Pericardium fibroblast (primary cell): ENCODE data around the gene GNG3. TPM values are rescaled to one million over a fixed set of nuclear protein-coding genes. Genes with fewer than 3 reads are reported as not detected.

ENCODE experiments used
- total RNA-seq: library from RNA; depleted of rRNA; stranded (reverse); fragments of >200 nt; gene quantifications from 2 replicates; pipeline ENCODE4 v1.2.3, GENCODE V29; 2015

Gene GNG3
- total RNA-seq, result not detected in 2 replicates

GRCh38 chr11:62707277-62707861 is at the start of gene GNG3, which contains the start of gene BSCL2:
Gene GNG3, plus strand, starts transcription at chr11:62707676. Its CDS starts 620 bp downstream, at chr11:62708296.
Gene BSCL2, minus strand, starts transcription at chr11:62707424. Its CDS starts 229 bp downstream, at chr11:62707195.

GRCh38 chr11:62665075-62665598 is 42.3 kb upstream of the GNG3 start, which contains the start of the genes C11orf98 and CSKMT:
Gene C11orf98, minus strand, starts transcription at chr11:62665210. Its CDS starts 41 bp downstream, at chr11:62665169.
Gene CSKMT, plus strand, starts transcription at chr11:62665312. Its CDS starts 568 bp downstream, at chr11:62665880.

GRCh38 chr11:62671608-62672389 is 35.7 kb upstream of the GNG3 start, which contains the start of the genes LBHD1 and UQCC3:
Gene LBHD1, minus strand, starts transcription at chr11:62672267. Its CDS starts 2,236 bp downstream, at chr11:62670031.
Gene UQCC3, plus strand, starts transcription at chr11:62671673. Its CDS starts 73 bp downstream, at chr11:62671746.

GRCh38 chr11:62678770-62679696 is 28.4 kb upstream of the GNG3 start, which contains the start of gene UBXN1:
Gene UBXN1, minus strand, starts transcription at chr11:62679073. Its CDS starts 150 bp downstream, at chr11:62678923.

GRCh38 chr11:62689421-62690183 is 17.9 kb upstream of the GNG3 start, which contains the start of gene LRRN4CL:
Gene LRRN4CL, minus strand, starts transcription at chr11:62689530. Its CDS starts 1,022 bp downstream, at chr11:62688508.

GRCh38 chr11:62727165-62727871 is 19.8 kb downstream of the GNG3 start, which contains the start of gene HNRNPUL2:
Gene HNRNPUL2, minus strand, starts transcription at chr11:62727457. Its CDS starts 301 bp downstream, at chr11:62727156.

GRCh38 chr11:62728171-62728988 is 20.9 kb downstream of the GNG3 start, which contains the start of gene TTC9C:
Gene TTC9C, plus strand, starts transcription at chr11:62728486. Its CDS starts 363 bp downstream, at chr11:62728849.

GRCh38 chr11:62753736-62754603 is 46.5 kb downstream of the GNG3 start, which contains the start of gene ZBTB3:
Gene ZBTB3, minus strand, starts transcription at chr11:62754160. Its CDS starts 496 bp downstream, at chr11:62753664.

Other genes with a start within 250 kb of the GNG3 start
- 358 and 476 TPM in 2 replicates for gene AHNAK, start 160.9 kb upstream of the GNG3 start, total RNA-seq
- gene EEF1G, start 133.8 kb upstream of the GNG3 start, total RNA-seq, result 2,284 and 3,184 TPM in 2 replicates
- 5.0 and 7.9 TPM in 2 replicates for gene TUT1, start 116.2 kb upstream of the GNG3 start, total RNA-seq
- gene MTA2, start 105.8 kb upstream of the GNG3 start, total RNA-seq, result 59.9 and 63.9 TPM in 2 replicates
- 36.8 and 40.0 TPM in 2 replicates for gene EML3, start 94.9 kb upstream of the GNG3 start, total RNA-seq
- 21.1 and 28.0 TPM in 2 replicates for gene ROM1, start 94.4 kb upstream of the GNG3 start, total RNA-seq
- 35.5 and 50.5 TPM in 2 replicates for gene B3GAT3, start 85.7 kb upstream of the GNG3 start, total RNA-seq
- gene GANAB, start 61.1 kb upstream of the GNG3 start, total RNA-seq, result 226 and 265 TPM in 2 replicates
- gene INTS5, start 54.4 kb upstream of the GNG3 start, total RNA-seq, result 19.7 and 23.8 TPM in 2 replicates
- gene C11orf98, start 42.5 kb upstream of the GNG3 start, total RNA-seq, result 24.9 and 34.9 TPM in 2 replicates
- 4.9 and 11.0 TPM in 2 replicates for gene CSKMT, start 42.4 kb upstream of the GNG3 start, total RNA-seq
- gene UQCC3, start 36.0 kb upstream of the GNG3 start, total RNA-seq, result 10.3 and 11.5 TPM in 2 replicates
- 2.6 and 4.5 TPM in 2 replicates for gene LBHD1, start 35.4 kb upstream of the GNG3 start, total RNA-seq
- 103 and 276 TPM in 2 replicates for gene UBXN1, start 28.6 kb upstream of the GNG3 start, total RNA-seq
- gene LRRN4CL, start 18.1 kb upstream of the GNG3 start, total RNA-seq, result 5.3 and 18.2 TPM in 2 replicates
- 35.5 and 69.3 TPM in 2 replicates for gene BSCL2, start 252 bp upstream of the GNG3 start, total RNA-seq
- 7.5 and 10.1 TPM in 2 replicates for gene HNRNPUL2, start 19.8 kb downstream of the GNG3 start, total RNA-seq
- 33.3 and 34.9 TPM in 2 replicates for gene TTC9C, start 20.8 kb downstream of the GNG3 start, total RNA-seq
- 6.1 and 8.3 TPM in 2 replicates for gene ZBTB3, start 46.5 kb downstream of the GNG3 start, total RNA-seq
- 77.4 and 86.6 TPM in 2 replicates for gene POLR2G, start 53.9 kb downstream of the GNG3 start, total RNA-seq
- 13.7 and 17.6 TPM in 2 replicates for gene TAF6L, start 63.7 kb downstream of the GNG3 start, total RNA-seq
- gene TMEM179B, start 79.7 kb downstream of the GNG3 start, total RNA-seq, result 75.6 and 85.9 TPM in 2 replicates
- gene TMEM223, start 84.3 kb downstream of the GNG3 start, total RNA-seq, result 31.0 and 34.3 TPM in 2 replicates
- 26.2 and 38.2 TPM in 2 replicates for gene NXF1, start 97.8 kb downstream of the GNG3 start, total RNA-seq
- gene STX5, start 124.4 kb downstream of the GNG3 start, total RNA-seq, result 30.7 and 35.2 TPM in 2 replicates
- gene TEX54, start 125.2 kb downstream of the GNG3 start, total RNA-seq, result not detected in 2 replicates
- gene WDR74, start 131.9 kb downstream of the GNG3 start, total RNA-seq, result 40.7 and 56.0 TPM in 2 replicates
- gene SLC3A2, start 173.2 kb downstream of the GNG3 start, total RNA-seq, result 211 and 250 TPM in 2 replicates
- gene CHRM1, start 213.7 kb downstream of the GNG3 start, total RNA-seq, result not detected in 2 replicates